KBM-7 (cell line): ENCODE data around the gene TUBA3C.

Source experiments
- DNase-seq: peaks from one replicate; pipeline ENCODE4 v3.0.0-alpha.2; 2015
- in situ Hi-C: fragments of 300-500 bp; cut with MboI; formaldehyde crosslinking; loops from 2 replicates; pipeline ENCODE4 v1.14.3; 2020; ENCODE audit warnings: low sequenced_read_pairs, low pct_unique_long_range_greater_than_20kb, mixed read lengths

The TUBA3C gene

DNA sequence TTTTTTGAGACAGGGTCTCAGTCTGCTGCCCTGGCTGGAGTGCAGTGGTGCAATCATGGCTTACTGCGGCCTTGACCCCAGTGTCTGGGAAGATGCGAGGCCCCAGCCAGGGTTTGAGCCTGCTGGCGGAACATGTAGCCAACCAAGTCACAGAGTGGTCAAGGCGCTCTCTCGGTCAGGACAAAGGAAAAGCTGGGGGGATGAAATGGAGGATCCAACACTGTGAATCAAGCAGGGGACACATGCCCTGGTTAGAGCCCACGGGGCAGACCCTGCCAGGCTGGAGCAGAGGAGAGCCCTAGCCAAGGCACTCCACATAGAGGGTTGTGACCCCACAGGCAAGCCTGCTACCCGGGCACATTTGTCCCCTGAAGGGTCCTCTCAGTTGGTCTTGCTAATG is 10.1 kb downstream of the TUBA3C start:
- no peak for DNase-seq
- in situ Hi-C loops, result loop anchor here (25.0 kb wide), 3 partner anchors 91 to 416 kb away; no protein-coding TSS in a partner anchor

- in situ Hi-C loops, result loop anchor here (25.0 kb wide), 3 partner anchors 92 to 417 kb away; no protein-coding TSS in a partner anchor
- DNase-seq, result no peak
Observed at GRCh38 chr13:19169991-19170390, 11.6 kb downstream of the TUBA3C start.

- in situ Hi-C loops, result loop anchor here (25.0 kb wide), 3 partner anchors 93 to 418 kb away; no protein-coding TSS in a partner anchor
- DNase-seq, result no peak
Observed at GRCh38 chr13:19169496-19169895, 12.1 kb downstream of the TUBA3C start.

DNA sequence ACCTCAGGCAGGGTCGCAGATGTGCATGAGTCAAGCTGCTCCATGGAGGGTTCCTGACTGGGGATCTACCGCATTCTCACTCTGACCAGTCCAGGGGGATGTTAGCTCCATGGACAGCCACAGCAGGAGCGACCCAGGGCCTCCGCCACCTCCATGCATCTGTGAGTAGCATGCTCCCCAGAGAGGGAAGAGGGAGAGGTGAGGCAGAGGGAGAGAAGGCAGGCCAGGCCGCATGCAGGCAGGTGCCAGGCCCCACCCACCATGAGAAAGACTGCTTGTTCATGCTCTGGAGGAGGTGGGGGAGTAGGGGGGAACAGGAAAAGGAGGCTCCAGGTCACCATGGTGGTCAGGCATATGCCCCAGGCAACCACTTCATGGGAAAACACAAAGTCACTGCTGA is 20.3 kb downstream of the TUBA3C start:
- DNase-seq, result no peak
- in situ Hi-C loops, result loop anchor here (25.0 kb wide), 3 partner anchors 101 to 426 kb away; no protein-coding TSS in a partner anchor

DNA sequence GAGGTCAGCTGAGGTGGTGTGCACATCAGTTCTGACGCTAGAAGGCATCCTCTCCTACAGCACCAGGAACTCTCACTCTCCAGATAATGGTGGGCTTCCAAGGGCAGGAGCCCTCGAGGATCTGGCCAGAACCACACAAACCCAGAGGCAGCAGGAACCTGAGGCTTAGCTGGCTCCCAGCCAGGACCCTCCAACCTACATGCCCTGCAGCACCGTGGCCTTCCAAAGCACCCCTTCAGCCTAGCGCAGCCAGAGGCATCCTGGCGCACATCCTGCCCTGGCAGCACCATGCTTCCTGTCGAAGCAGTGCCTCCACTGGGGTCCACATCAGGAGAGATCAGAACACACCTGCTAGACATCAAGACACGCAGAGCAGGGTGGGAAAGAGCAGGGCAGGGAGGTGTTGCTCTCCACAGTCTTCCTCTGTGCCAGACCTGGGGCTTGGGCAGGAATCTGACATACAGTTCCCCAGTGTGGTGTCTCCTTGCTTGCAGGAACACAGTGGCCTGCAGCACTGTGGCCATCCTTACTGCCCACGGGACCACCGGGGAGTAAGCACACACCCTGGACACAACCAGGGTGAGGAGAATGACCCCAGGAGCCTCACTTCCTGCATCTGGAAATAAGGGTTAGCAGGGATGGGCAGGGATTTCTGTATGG is 21.7 kb downstream of the TUBA3C start:
- no peak for DNase-seq
- in situ Hi-C loops, result loop anchor here (25.0 kb wide), 3 partner anchors 102 to 427 kb away; no protein-coding TSS in a partner anchor

GRCh38 chr13:19159181-19159580 is 22.4 kb downstream of the TUBA3C start:
- in situ Hi-C loops, result loop anchor here (25.0 kb wide), 3 partner anchors 103 to 428 kb away; no protein-coding TSS in a partner anchor
- DNase-seq, result no peak

- in situ Hi-C loops, result loop anchor here (25.0 kb wide), 3 partner anchors 104 to 429 kb away; no protein-coding TSS in a partner anchor
- no peak for DNase-seq
Observed at GRCh38 chr13:19158526-19159174, 23.0 kb downstream of the TUBA3C start.

GRCh38 chr13:19158006-19158405 is 23.6 kb downstream of the TUBA3C start:
- no peak for DNase-seq
- in situ Hi-C loops, result loop anchor here (25.0 kb wide), 3 partner anchors 104 to 429 kb away; no protein-coding TSS in a partner anchor

- in situ Hi-C loops, result loop anchor here (25.0 kb wide), 3 partner anchors 105 to 430 kb away; no protein-coding TSS in a partner anchor
- no peak for DNase-seq
Observed at GRCh38 chr13:19157461-19157860, 24.2 kb downstream of the TUBA3C start.

DNA sequence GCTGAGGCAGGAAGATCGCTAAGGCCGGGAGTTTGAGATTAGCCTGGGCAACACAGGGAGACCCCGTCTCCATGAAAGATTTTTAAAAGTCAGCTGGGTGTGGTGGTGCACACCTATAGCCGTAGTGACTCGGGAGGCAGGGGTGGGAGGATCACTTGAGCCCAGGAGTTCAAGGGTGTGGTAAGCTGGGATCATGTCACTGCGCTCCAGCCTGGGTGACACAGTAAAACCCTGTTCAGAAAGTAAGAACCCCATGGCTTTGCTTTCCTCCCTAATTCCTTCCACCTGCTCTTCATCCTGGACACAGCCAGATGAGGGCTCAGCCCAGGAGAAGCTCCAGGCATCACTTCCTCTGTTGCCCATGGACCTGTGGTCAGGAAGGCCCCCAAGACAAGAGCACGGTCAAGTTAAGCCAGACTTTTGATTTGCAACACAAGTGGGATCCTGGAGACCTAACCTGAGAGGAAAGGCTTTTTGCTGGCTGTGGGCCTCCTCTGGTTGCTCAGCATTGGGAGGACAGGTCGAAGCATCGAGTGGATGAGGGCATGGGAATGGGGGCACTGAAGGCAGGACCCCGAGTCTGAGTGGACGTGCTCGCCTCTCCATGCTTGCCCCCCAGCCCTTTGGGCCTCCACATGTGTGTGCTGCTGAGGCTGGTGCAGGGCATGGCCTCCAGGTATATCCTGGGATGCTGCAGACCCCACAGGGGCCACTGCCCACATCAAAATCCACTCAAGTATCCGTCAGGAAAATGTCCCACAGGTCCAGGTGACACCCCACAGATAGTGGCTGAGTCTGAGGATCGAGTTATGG is 25.4 kb downstream of the TUBA3C start:
- in situ Hi-C loops, result loop anchor here (25.0 kb wide), 3 partner anchors 106 to 431 kb away; no protein-coding TSS in a partner anchor
- DNase-seq, result no peak

GRCh38 chr13:19155321-19155861 is 26.2 kb downstream of the TUBA3C start:
- in situ Hi-C loops, result loop anchor here (25.0 kb wide), 3 partner anchors 107 to 432 kb away; no protein-coding TSS in a partner anchor
- DNase-seq, result peak; percentile 4

DNA sequence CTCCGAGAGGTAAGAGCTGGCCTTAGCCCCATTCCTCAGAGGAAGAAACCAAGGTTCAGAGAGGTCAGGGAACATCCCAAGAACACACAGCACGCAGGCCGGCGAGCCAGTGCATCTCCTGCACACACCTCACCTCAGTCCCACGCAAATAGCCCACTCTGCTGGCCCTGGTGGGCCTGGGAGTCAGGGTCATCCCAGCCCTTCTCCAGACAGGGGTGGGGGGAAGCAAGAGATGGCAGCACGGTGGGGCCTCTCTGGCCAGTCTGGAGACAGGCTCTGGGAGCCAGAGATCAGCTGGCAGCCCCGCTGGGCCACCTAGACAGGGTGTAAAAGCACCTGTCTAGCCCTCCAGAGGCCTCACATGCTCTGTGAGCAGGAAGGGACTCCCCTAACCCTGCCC is 26.8 kb downstream of the TUBA3C start:
- in situ Hi-C loops, result loop anchor here (25.0 kb wide), 3 partner anchors 107 to 432 kb away; no protein-coding TSS in a partner anchor
- no peak for DNase-seq

DNA sequence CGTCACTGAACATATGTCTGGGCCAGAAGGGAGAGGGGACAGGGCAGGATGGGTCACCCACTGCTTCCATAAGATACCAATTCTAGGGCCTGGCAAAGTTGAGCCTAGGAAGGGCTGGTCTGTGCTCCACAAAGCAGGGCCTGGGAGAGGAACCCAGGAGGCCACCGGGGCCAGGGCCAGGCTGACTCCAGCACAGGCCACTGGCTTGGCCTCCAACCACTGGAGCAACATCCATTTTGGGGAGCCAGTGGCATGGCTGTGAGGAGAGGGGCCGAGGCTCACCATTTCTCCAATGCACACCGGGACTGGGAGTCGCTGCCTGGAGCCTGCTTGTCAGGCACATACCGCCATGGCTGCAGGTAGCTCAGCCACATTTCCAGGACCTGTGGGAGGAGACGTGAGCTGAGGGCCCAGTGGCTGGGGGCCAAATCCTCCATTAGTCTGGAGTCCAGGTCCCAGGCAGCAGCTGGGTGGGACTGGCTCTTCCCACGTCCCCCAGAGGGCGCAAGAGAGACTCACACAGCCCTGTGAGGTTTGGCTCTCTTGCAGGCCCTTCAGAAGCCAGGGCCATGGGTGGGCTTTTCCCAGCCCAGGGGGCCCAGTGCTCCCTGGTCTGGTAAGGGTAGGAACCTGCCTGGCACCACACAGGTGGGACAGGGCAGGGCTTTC is 27.7 kb downstream of the TUBA3C start:
- in situ Hi-C loops, result loop anchor here (25.0 kb wide), 3 partner anchors 108 to 433 kb away; no protein-coding TSS in a partner anchor
- DNase-seq, result peak; percentile 15

DNA sequence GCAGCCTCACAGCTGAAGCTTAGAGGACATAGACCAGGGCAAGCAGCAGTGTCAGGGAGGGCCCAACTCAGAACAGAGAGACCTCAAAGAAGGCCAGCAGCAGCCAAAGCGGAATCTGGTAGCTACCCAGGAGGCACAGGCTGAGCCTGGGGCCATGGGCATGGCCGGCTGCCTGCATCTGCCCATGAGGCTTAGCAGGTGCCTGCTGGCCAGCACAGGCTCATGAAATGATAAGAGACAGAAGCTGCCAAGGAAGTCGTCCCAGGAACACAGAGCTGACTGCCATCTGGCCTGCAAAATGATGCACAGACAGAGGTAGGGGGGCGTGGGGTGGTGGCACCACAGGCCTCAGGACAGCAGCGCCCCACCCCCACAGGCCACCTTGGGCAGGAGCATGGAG is 29.2 kb downstream of the TUBA3C start:
- in situ Hi-C loops, result loop anchor here (25.0 kb wide), 3 partner anchors 110 to 435 kb away; no protein-coding TSS in a partner anchor
- DNase-seq, result no peak

DNA sequence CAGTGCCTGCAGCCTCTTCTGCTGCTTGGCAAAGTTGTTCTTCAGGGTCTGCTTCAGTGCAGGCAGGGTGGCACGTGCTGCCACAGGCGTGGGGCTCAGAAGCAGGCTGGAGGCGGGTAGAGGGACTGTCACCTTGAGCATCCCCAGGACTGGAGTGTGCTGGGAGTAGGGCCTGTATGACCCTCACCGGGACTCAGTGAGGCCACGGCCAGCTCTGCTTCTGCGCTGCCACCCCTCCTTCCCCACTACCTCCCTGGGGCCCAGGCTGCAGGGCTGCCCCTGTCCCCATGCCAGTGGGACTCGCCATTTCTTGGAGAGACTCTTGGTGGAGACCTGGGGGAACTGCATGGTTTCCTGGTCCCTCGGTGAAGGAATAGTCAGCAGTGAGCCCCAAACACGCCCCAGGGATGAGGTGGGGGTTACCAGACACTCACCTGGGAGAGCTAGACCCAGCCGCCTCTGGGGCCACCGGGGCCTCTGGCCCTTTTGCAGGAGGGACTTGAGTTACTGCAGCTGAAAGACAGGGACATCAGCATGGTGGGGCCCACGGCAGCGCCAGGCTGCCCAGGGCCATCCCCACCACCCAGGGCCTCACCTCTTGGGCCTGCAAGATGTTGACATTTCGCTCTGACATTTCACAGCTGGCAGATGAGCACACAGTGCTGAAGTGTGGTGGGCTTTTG is 29.9 kb downstream of the TUBA3C start:
- in situ Hi-C loops, result loop anchor here (25.0 kb wide), 3 partner anchors 111 to 436 kb away; no protein-coding TSS in a partner anchor
- DNase-seq, result no peak

DNA sequence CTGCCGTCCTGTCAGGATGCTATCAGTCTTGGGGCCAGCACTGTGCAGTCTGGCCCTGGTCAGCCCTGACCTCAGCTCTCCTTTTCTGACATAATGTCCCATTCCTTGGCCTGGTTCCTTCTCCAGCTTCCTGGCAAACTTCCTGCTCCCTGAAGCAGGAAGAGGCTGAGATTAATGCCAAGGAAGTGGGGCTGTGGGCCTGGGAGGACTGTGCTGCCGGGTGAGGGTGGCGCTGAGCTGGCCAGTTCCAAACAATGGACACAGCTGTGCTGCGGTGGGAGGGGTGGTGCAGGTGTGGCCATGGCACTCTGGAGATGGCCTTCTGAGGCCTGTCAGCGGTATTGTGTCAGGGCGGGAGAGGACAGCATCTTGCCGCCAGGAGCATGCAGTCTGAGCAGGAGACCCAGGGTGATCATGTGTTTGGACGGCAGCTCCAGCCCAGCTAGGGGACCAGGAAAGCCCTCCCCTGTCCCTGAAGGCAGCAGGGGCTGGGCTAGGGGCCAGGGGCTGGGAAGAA is 30.9 kb downstream of the TUBA3C start:
- in situ Hi-C loops, result loop anchor here (25.0 kb wide), 3 partner anchors 112 to 437 kb away; no protein-coding TSS in a partner anchor
- no peak for DNase-seq

- DNase-seq, result no peak
- in situ Hi-C loops, result loop anchor here (25.0 kb wide), 3 partner anchors 112 to 437 kb away; no protein-coding TSS in a partner anchor
Observed at GRCh38 chr13:19150226-19150625, 31.4 kb downstream of the TUBA3C start.
